GM23248 (cell line): ENCODE measurements around the gene GTF2F2. TPM values are rescaled to one million over a fixed set of nuclear protein-coding genes. Genes with fewer than 3 reads are reported as not detected.

Experiments
- DNase-seq: peaks from one replicate; pipeline ENCODE4 v3.0.0-alpha.2; 2015
- H2AFZ ChIP-seq: fragments of 200-600 bp; sonication (generic); 2 replicates; pipeline ENCODE4 v1.6.1; 2016; ENCODE audit warnings: antibody characterized with exemption
- H3F3A ChIP-seq: fragments of 200-600 bp; sonication (generic); 2 replicates; pipeline ENCODE4 v1.6.1; 2016; ENCODE audit warnings: mild to moderate bottlenecking, antibody characterized with exemption, mixed run types; ENCODE audit not compliant: insufficient read depth
- H3K27ac ChIP-seq: fragments of 200-600 bp; sonication (generic); 2 replicates; pipeline ENCODE4 v1.5.1; 2016; ENCODE audit warnings: mild to moderate bottlenecking
- H3K27me3 ChIP-seq: fragments of 200-600 bp; sonication (generic); replicated peaks from 2 replicates; pipeline ENCODE4 v1.6.1; 2016; ENCODE audit warnings: mild to moderate bottlenecking; ENCODE audit not compliant: insufficient read depth
- H3K36me3 ChIP-seq: fragments of 200-600 bp; sonication (generic); 2 replicates; pipeline ENCODE4 v1.6.1; 2016; ENCODE audit warnings: low read depth, mild to moderate bottlenecking
- H3K4me1 ChIP-seq: fragments of 200-600 bp; sonication (generic); 2 replicates; pipeline ENCODE4 v1.6.1; 2016; ENCODE audit warnings: mild to moderate bottlenecking; ENCODE audit not compliant: insufficient read depth
- H3K4me2 ChIP-seq: fragments of 200-600 bp; sonication (generic); one replicate; pipeline ENCODE4 v1.6.1; 2016; ENCODE audit warnings: mild to moderate bottlenecking; ENCODE audit not compliant: unreplicated experiment
- H3K4me3 ChIP-seq: fragments of 200-600 bp; sonication (generic); 2 replicates; pipeline ENCODE4 v1.5.1; 2016; ENCODE audit warnings: mild to moderate bottlenecking
- H3K79me2 ChIP-seq: fragments of 200-600 bp; sonication (generic); 2 replicates; pipeline ENCODE4 v1.6.1; 2016; ENCODE audit warnings: mild to moderate bottlenecking; ENCODE audit not compliant: insufficient read depth
- H3K9ac ChIP-seq: fragments of 200-600 bp; sonication (generic); 2 replicates; pipeline ENCODE4 v1.6.1; 2016; ENCODE audit warnings: mild to moderate bottlenecking
- H3K9me2 ChIP-seq: fragments of 200-600 bp; sonication (generic); 2 replicates; pipeline ENCODE4 v1.6.1; 2016; ENCODE audit warnings: mixed run types, mild to moderate bottlenecking, moderate library complexity; ENCODE audit not compliant: insufficient read depth
- H3K9me3 ChIP-seq: fragments of 200-600 bp; sonication (generic); one replicate; pipeline ENCODE4 v1.6.1; 2017; ENCODE audit warnings: low read depth
- H4K20me1 ChIP-seq: fragments of 200-600 bp; sonication (generic); 2 replicates; pipeline ENCODE4 v1.6.0; 2016; ENCODE audit not compliant: insufficient read depth
- EZH2 ChIP-seq: fragments of 200-600 bp; sonication (generic); IDR thresholded peaks from 2 replicates; pipeline ENCODE4 v1.6.1; 2018; ENCODE audit warnings: antibody characterized with exemption, mild to moderate bottlenecking; ENCODE audit not compliant: insufficient read depth, poor library complexity, severe bottlenecking
- EZH2phosphoT487 ChIP-seq: fragments of 200-600 bp; sonication (generic); IDR thresholded peaks from 2 replicates; pipeline ENCODE4 v1.6.1; 2018; ENCODE audit warnings: antibody characterized with exemption, moderate library complexity, mild to moderate bottlenecking, low read depth; ENCODE audit not compliant: insufficient read depth
- WGBS, 2 experiments: methylation state at CpG; one replicate each; pipeline ENCODE4 v1.1.6; 2015 to 2017; ENCODE audit warnings: low lambda C conversion rate in 2 of 2, low coverage in 1 of 2; ENCODE audit errors: missing lambda C conversion rate in 2 of 2; 5-methylcytosine and 5-hydroxymethylcytosine counted together
- in situ Hi-C: fragments of 300-500 bp; cut with MboI; formaldehyde crosslinking; loops from 2 replicates; pipeline ENCODE4 v1.15.0; 2020
- polyA plus RNA-seq: library from polyadenylated mRNA; unstranded; fragments of >200 nt; fragmentation: Nextera tagmentation; extraction: Ambion mirVana; gene quantifications from 2 replicates; pipeline ENCODE4 v1.2.1, GENCODE V29; 2016
- total RNA-seq: library from RNA; depleted of rRNA; stranded (reverse); fragments of >200 nt; shearing (Covaris generic); gene quantifications from 2 replicates; pipeline ENCODE4 v1.2.3, GENCODE V29; 2014

The GTF2F2 gene
- total and polyA plus RNA-seq, 2 experiments from 2014 or later = 23.7 to 27.6 TPM

- TF ChIP-seq EZH2phosphoT487 = no peak
- no peak for TF ChIP-seq EZH2
- Histone ChIP-seq H3K36me3 (no peaks in the 10 kb centered on the region), H3K79me2 (peaks cover 99% of the 10 kb centered on the region), H3K4me2 (no peak overlapping the region), H4K20me1 (peaks cover 12% of the 10 kb centered on the region; the same call in 1 of the 2 replicates), H2AFZ (no peak overlapping the region), H3K9me2 (no peaks in the 10 kb centered on the region), H3K9me3 (no peaks in the 10 kb centered on the region), H3F3A (no peaks in the 10 kb centered on the region), H3K4me3 (no peak overlapping the region), H3K9ac (no peak overlapping the region), H3K27me3 (no peaks in the 10 kb centered on the region), H3K4me1 (no peaks in the 10 kb centered on the region), H3K27ac (no peak overlapping the region)
- in situ Hi-C loops = no loop called here
- DNase-seq = no peak
- WGBS, 2 experiments = 95 to 96% methylated on average over 6 of the region's 6 CpGs
Observed at GRCh38 chr13:45132369-45133064, 12.2 kb downstream of the GTF2F2 start.

GRCh38 chr13:45133396-45134118, 13.2 kb downstream of the GTF2F2 start:
- TF ChIP-seq EZH2 = no peak
- TF ChIP-seq EZH2phosphoT487 = no peak
- Histone ChIP-seq H3F3A (no peaks in the 10 kb centered on the region), H3K9ac (no peak overlapping the region), H3K27me3 (no peaks in the 10 kb centered on the region), H4K20me1 (peaks cover 11% of the 10 kb centered on the region; the same call in 1 of the 2 replicates), H2AFZ (no peak overlapping the region), H3K9me3 (no peaks in the 10 kb centered on the region), H3K27ac (no peak overlapping the region), H3K79me2 (peaks cover 98% of the 10 kb centered on the region), H3K9me2 (no peaks in the 10 kb centered on the region), H3K4me3 (no peak overlapping the region), H3K4me1 (no peaks in the 10 kb centered on the region), H3K4me2 (no peak overlapping the region), H3K36me3 (no peaks in the 10 kb centered on the region)
- no peak for DNase-seq
- in situ Hi-C loops = no loop called here
- 98 to 99% methylated on average over 6 of the region's 6 CpGs for WGBS, 2 experiments

GRCh38 chr13:45136741-45137504, 16.6 kb downstream of the GTF2F2 start:
- H3K27me3 ChIP-seq = no peaks in the 10 kb centered on the region
- no peak overlapping the region for H3K4me3 ChIP-seq
- H3K4me2 ChIP-seq = no peak overlapping the region
- no peak for DNase-seq
- H3K36me3 ChIP-seq = 0 out of 2 replicates have a peak, but pooled peaks cover 3% of the 10 kb centered on the region
- H3K79me2 ChIP-seq = peaks cover 87% of the 10 kb centered on the region
- H4K20me1 ChIP-seq = no peaks in the 10 kb centered on the region
- no peaks in the 10 kb centered on the region for H3F3A ChIP-seq
- peaks cover 7% of the 10 kb centered on the region for H3K4me1 ChIP-seq
- no peak for TF ChIP-seq EZH2phosphoT487
- TF ChIP-seq EZH2 = no peak
- no peak overlapping the region for H3K27ac ChIP-seq
- no peak overlapping the region for H2AFZ ChIP-seq
- H3K9ac ChIP-seq = no peak overlapping the region
- no peaks in the 10 kb centered on the region for H3K9me3 ChIP-seq
- H3K9me2 ChIP-seq = no peaks in the 10 kb centered on the region
- WGBS, 2 experiments = 98 to 100% methylated on average over 3 of the region's 3 CpGs
- in situ Hi-C loops = no loop called here

GRCh38 chr13:45137526-45137925, 17.2 kb downstream of the GTF2F2 start:
- peaks cover 87% of the 10 kb centered on the region for H3K79me2 ChIP-seq
- no peak overlapping the region for H2AFZ ChIP-seq
- no peaks in the 10 kb centered on the region for H3K9me3 ChIP-seq
- 0 out of 2 replicates have a peak, but pooled peaks cover 3% of the 10 kb centered on the region for H3K36me3 ChIP-seq
- no peak overlapping the region for H3K4me3 ChIP-seq
- TF ChIP-seq EZH2phosphoT487 (no peak), EZH2 (no peak)
- peaks cover 8% of the 10 kb centered on the region for H3K4me1 ChIP-seq
- H3K4me2 ChIP-seq = no peak overlapping the region
- in situ Hi-C loops = no loop called here
- no peak overlapping the region for H3K9ac ChIP-seq
- whole genome bisulfite sequencing, 2 experiments = 98 to 100% methylated on average over 2 of the region's 2 CpGs
- no peak overlapping the region for H3K27ac ChIP-seq
- H4K20me1 ChIP-seq = no peaks in the 10 kb centered on the region
- 0 out of 2 replicates have a peak, but pooled peaks cover 2% of the 10 kb centered on the region for H3F3A ChIP-seq
- no peaks in the 10 kb centered on the region for H3K9me2 ChIP-seq
- no peak for DNase-seq
- no peaks in the 10 kb centered on the region for H3K27me3 ChIP-seq
